HFF-Myc (cell line): ENCODE measurements around the gene IL2RA.

Experiments used
- DNase-seq: peaks from one replicate; pipeline ENCODE4 v3.0.0-alpha.2; 2011; ENCODE audit warnings: low read depth; ENCODE audit errors: extremely low read depth
- H3K4me3 ChIP-seq: replicated peaks from 2 replicates; pipeline ENCODE4 v1.5.1; 2011; ENCODE audit warnings: low read depth, mild to moderate bottlenecking, control low read depth, low read length
- CTCF ChIP-seq: IDR thresholded peaks from 2 replicates; pipeline ENCODE4 v1.5.1; 2012; ENCODE audit warnings: mild to moderate bottlenecking, low read depth, low read length, control low read depth; ENCODE audit errors: missing control alignments

Gene IL2RA

GRCh38 chr10:6082496-6083395 is 20.6 kb upstream of the IL2RA start:
- no peak for DNase-seq
- H3K4me3 ChIP-seq = no peak overlapping the region
- no peak for TF ChIP-seq CTCF

- no peak overlapping the region for H3K4me3 ChIP-seq
- no peak for DNase-seq
- no peak for TF ChIP-seq CTCF
These were observed 18.3 kb upstream of the IL2RA start for GRCh38 chr10:6080417-6080973.

GRCh38 chr10:6079044-6079443 is 16.9 kb upstream of the IL2RA start:
- TF ChIP-seq CTCF = no peak
- no peak for DNase-seq
- no peak overlapping the region for H3K4me3 ChIP-seq

- no peak overlapping the region for H3K4me3 ChIP-seq
- no peak for TF ChIP-seq CTCF
- DNase-seq = no peak
These were observed 15.0 kb upstream of the IL2RA start for GRCh38 chr10:6077071-6077675.

GRCh38 chr10:6074489-6075301 is 12.5 kb upstream of the IL2RA start:
- H3K4me3 ChIP-seq = no peak overlapping the region
- DNase-seq = no peak
- no peak for TF ChIP-seq CTCF

- no peak overlapping the region for H3K4me3 ChIP-seq
- no peak for DNase-seq
- TF ChIP-seq CTCF = no peak
These were observed 10.2 kb upstream of the IL2RA start for GRCh38 chr10:6072215-6072934.
